ENCODE measurements around the gene SPEN.

DNA sequence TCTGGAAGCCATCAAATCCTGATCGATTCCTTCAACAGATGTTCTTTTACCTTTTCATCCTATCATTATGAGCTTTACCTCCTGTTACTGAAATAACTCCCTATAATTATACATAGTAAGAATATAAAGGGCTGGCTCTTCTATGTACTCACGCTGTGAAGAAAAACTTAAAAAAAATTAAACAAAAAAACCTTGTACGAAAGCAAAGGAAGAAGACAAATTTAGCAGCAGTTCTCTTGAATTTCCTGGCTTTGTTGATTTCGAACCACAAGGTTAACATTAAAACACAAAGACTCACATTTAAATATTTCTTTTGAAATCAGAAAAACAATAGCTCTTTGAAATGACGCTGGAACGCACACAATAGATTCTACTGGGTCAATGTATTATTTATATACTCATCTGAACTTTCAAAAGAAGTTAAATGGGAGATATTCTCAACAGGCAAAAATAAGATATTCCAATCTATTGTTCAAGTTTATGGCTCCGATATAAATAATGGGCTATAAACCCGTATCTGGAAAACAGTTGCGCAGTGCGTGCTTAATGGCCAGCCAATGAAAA is 13.6 kb upstream of the SPEN start:
- TF ChIP-seq, protein P1, sequence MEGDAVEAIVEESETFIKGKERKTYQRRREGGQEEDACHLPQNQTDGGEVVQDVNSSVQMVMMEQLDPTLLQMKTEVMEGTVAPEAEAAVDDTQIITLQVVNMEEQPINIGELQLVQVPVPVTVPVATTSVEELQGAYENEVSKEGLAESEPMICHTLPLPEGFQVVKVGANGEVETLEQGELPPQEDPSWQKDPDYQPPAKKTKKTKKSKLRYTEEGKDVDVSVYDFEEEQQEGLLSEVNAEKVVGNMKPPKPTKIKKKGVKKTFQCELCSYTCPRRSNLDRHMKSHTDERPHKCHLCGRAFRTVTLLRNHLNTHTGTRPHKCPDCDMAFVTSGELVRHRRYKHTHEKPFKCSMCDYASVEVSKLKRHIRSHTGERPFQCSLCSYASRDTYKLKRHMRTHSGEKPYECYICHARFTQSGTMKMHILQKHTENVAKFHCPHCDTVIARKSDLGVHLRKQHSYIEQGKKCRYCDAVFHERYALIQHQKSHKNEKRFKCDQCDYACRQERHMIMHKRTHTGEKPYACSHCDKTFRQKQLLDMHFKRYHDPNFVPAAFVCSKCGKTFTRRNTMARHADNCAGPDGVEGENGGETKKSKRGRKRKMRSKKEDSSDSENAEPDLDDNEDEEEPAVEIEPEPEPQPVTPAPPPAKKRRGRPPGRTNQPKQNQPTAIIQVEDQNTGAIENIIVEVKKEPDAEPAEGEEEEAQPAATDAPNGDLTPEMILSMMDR (IDR thresholded peaks at IDR 0.05; ENCODE audit: insufficient read depth, low read depth, low read length), result no peak
- TF ChIP-seq EZH2 (IDR thresholded peaks at IDR 0.05; ENCODE audit: insufficient read depth, low read length), result no peak

Measured in astrocyte (in vitro differentiated cells and primary cell).